ENCODE data around the gene SLC9A9. TPM values are rescaled to one million over a fixed set of nuclear protein-coding genes. Genes with fewer than 3 reads are reported as not detected.

The SLC9A9 gene
- total RNA-seq, 4 donors from 2014 or later: 1.1 to 15.9 (median 9.7) TPM

DNA sequence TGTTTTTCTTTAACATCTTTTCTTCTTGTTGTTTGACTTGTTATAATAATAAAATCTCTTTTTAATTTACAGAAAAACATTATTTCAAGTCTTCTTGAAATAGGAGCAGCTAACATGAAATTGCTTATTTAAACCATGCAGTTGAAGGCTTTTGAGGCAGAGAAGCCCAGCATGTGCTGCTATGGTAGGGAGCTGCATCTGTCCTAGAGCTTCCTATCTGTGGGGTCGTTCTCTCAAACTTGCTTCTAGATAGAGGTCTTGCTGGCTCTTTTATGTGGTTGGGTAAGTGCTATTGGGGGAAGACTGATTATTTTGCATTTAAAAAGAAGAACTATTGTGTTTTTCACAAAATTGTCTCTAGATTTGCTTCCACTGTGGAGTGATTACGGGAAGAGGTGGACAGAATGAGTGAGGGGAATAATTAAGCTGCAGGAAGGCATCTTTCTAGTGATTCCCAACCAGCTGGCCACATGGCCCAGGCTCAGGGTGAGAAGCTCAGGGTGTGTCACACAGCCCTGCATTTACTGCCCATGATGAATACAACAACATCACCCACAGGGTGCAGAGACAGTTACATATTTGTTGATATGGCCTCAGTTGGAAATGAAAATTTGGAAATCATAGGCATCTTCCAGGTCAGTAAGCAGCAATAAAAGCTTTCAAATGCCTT, 630.0 kb downstream of the SLC9A9 start:
- H3K4me1 ChIP-seq: peaks cover 0 to 7% (median 0%) of the 10 kb centered on the region in 4 donors
- H3K27ac ChIP-seq: no peak overlapping the region
- no peak overlapping the region for H3K4me3 ChIP-seq
- TF ChIP-seq POLR2AphosphoS5 (IDR thresholded peaks at IDR 0.05) (no peak), EP300 (IDR thresholded peaks at IDR 0.05; ENCODE audit: low read depth) (no peak)
- in situ Hi-C loops (cut with MboI; ENCODE audit: low pct_ligation_motif_present in 1 of 4, low pct_unique_long_range_greater_than_20kb in 1 of 4, low sequenced_read_pairs in 3 of 4) (no loop called here), intact Hi-C loops (cut with DNase I; ENCODE audit: low total_unique reads) (no loop called here)
- H3K36me3 ChIP-seq: no peaks in the 10 kb centered on the region
- H3K27me3 ChIP-seq: no peaks in the 10 kb centered on the region
- 80 to 86% methylated on average over 2 of the region's 2 CpGs for WGBS, 2 donors (ENCODE audit: low coverage in 1 of 2)
- DNase-seq: no peak
- no peaks in the 10 kb centered on the region for H3K9me3 ChIP-seq

- in situ Hi-C loops (cut with MboI; ENCODE audit: low pct_ligation_motif_present in 1 of 4, low pct_unique_long_range_greater_than_20kb in 1 of 4, low sequenced_read_pairs in 3 of 4): no loop called here
- intact Hi-C loops (cut with DNase I; ENCODE audit: low total_unique reads): no loop called here
- DNase-seq: no peak
- H3K4me3 ChIP-seq: no peak overlapping the region
- no peaks in the 10 kb centered on the region for H3K9me3 ChIP-seq
- H3K27me3 ChIP-seq: no peaks in the 10 kb centered on the region
- no peak overlapping the region for H3K27ac ChIP-seq
- H3K36me3 ChIP-seq: no peaks in the 10 kb centered on the region
- peaks cover 0 to 7% (median 0%) of the 10 kb centered on the region in 4 donors for H3K4me1 ChIP-seq
- no peak for TF ChIP-seq CTCF (IDR thresholded peaks at IDR 0.05)
Observed at GRCh38 chr3:143217283-143217682, 631.0 kb downstream of the SLC9A9 start.

- TF ChIP-seq CTCF (IDR thresholded peaks at IDR 0.05) (no peak), POLR2AphosphoS5 (IDR thresholded peaks at IDR 0.05) (no peak), POLR2A (IDR thresholded peaks at IDR 0.05) (no peak), EP300 (IDR thresholded peaks at IDR 0.05; ENCODE audit: low read depth) (no peak)
- Histone ChIP-seq H3K4me3 (no peak overlapping the region), H3K27ac (no peak overlapping the region), H3K27me3 (no peaks in the 10 kb centered on the region), H3K36me3 (no peaks in the 10 kb centered on the region), H3K9me3 (no peaks in the 10 kb centered on the region), H3K4me1 (peaks cover 0 to 7% (median 0%) of the 10 kb centered on the region in 4 donors)
- DNase-seq: no peak
- intact Hi-C loops (cut with DNase I; ENCODE audit: low total_unique reads): no loop called here
- WGBS, 2 donors (ENCODE audit: low coverage in 1 of 2): 63 to 67% methylated on average over 3 of the region's 3 CpGs
- in situ Hi-C loops (cut with MboI; ENCODE audit: low pct_ligation_motif_present in 1 of 4, low pct_unique_long_range_greater_than_20kb in 1 of 4, low sequenced_read_pairs in 3 of 4): no loop called here
Observed at GRCh38 chr3:143216709-143217182, 631.5 kb downstream of the SLC9A9 start.

Other genes with a start within 250 kb of the SLC9A9 start
- 10 to 100 TPM; 10.1 to 28.3 (median 17.0) TPM for gene DIPK2A, start 123.4 kb upstream of the SLC9A9 start, total RNA-seq

Measured in transverse colon (tissue), 4 donors.